HEK293T (cell line): ENCODE measurements around the gene FBLL1.

Experiments
- CTCF ChIA-PET: fragments of 350-600 bp; formaldehyde crosslinking; extraction: SDS; loops from one replicate; lab custom pipeline; 2021; ENCODE audit warnings: antibody characterized with exemption, inconsistent platforms; lab: Yijun Ruan, JAX
- POLR2A ChIA-PET: fragments of 350-600 bp; formaldehyde crosslinking; extraction: SDS; loops from one replicate; lab custom pipeline; 2020; ENCODE audit warnings: antibody characterized with exemption, inconsistent platforms; lab: Yijun Ruan, JAX
- DNase-seq: peaks from one replicate; pipeline ENCODE4 v3.0.0; 2012; ENCODE audit warnings: mixed read lengths; ENCODE audit errors: extremely low spot score
- ARNT ChIP-seq: fragments of 450-650 bp; IDR thresholded peaks from 2 replicates; pipeline ENCODE4 v1.6.1; 2017; ENCODE audit warnings: mild to moderate bottlenecking
- BHLHE40 ChIP-seq: fragments of 450-650 bp; IDR thresholded peaks from 2 replicates; pipeline ENCODE4 v1.6.1; 2016; ENCODE audit warnings: mild to moderate bottlenecking, moderate library complexity, borderline replicate concordance
- CTBP1 ChIP-seq: fragments of 450-650 bp; IDR thresholded peaks from 2 replicates; pipeline ENCODE4 v1.6.1; 2016; ENCODE audit warnings: borderline replicate concordance
- ELF4 ChIP-seq: fragments of 450-650 bp; IDR thresholded peaks from 2 replicates; pipeline ENCODE4 v1.6.1; 2017; ENCODE audit warnings: antibody characterized with exemption
- FOXA1 ChIP-seq: fragments of 450-650 bp; IDR thresholded peaks from 2 replicates; pipeline ENCODE4 v1.6.1; 2016; ENCODE audit warnings: mild to moderate bottlenecking
- FOXK2 ChIP-seq: fragments of 450-650 bp; IDR thresholded peaks from 2 replicates; pipeline ENCODE4 v1.6.1; 2016; ENCODE audit warnings: mild to moderate bottlenecking
- FOXM1 ChIP-seq: fragments of 450-650 bp; IDR thresholded peaks from 2 replicates; pipeline ENCODE4 v1.6.1; 2017; ENCODE audit warnings: mild to moderate bottlenecking, borderline replicate concordance
- HDGF ChIP-seq: fragments of 450-650 bp; IDR thresholded peaks from 2 replicates; pipeline ENCODE4 v1.6.1; 2017; ENCODE audit warnings: antibody characterized with exemption, borderline replicate concordance
- L3MBTL2 ChIP-seq: fragments of 450-650 bp; conservative IDR thresholded peaks from 2 replicates; pipeline ENCODE4 v1.6.1; 2016; ENCODE audit warnings: mild to moderate bottlenecking
- LEF1 ChIP-seq: fragments of 450-650 bp; IDR thresholded peaks from 2 replicates; pipeline ENCODE4 v1.6.1; 2017; ENCODE audit warnings: mild to moderate bottlenecking, borderline replicate concordance
- NFRKB ChIP-seq: fragments of 450-650 bp; IDR thresholded peaks from 2 replicates; pipeline ENCODE4 v1.6.1; 2016; ENCODE audit warnings: mild to moderate bottlenecking, moderate library complexity
- SP1 ChIP-seq: fragments of 450-650 bp; IDR thresholded peaks from 2 replicates; pipeline ENCODE4 v1.6.1; 2017
- SUZ12 ChIP-seq: fragments of 450-650 bp; IDR thresholded peaks from 2 replicates; pipeline ENCODE4 v1.6.1; 2016; ENCODE audit warnings: mild to moderate bottlenecking
- TARDBP ChIP-seq: fragments of 450-650 bp; IDR thresholded peaks from 2 replicates; pipeline ENCODE4 v1.6.1; 2016
- ZNF384 ChIP-seq: fragments of 450-650 bp; IDR thresholded peaks from 2 replicates; pipeline ENCODE4 v1.6.1; 2016
- TF ChIP-seq, protein P1 (sequence below): fragments of 450-650 bp; IDR thresholded peaks from 2 replicates; pipeline ENCODE4 v1.6.1; 2016

The FBLL1 gene

DNA sequence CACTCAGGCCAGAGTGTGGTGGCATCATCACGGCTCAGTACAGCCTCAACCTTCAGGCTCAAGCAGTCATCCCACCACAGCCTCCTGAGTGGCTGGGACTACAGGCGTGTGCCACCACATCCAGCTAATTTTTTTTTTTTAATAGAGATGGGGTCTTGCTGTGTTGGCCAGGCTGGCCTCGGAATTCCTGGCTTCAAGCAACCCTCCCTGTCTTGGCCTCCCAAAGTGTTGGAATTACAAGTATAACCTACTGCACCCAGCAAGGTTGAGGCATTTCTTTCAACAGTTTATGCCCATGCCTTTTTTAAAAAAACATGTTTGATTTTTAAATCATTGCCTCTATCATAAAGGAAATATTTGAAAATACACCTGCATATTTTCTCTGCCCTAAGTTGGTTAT is 40.0 kb upstream of the FBLL1 start:
- TF ChIP-seq TARDBP (no peak), BHLHE40 (no peak), ELF4 (no peak), ZNF384 (no peak), FOXK2 (no peak), L3MBTL2 (no peak), LEF1 (no peak), NFRKB (no peak), FOXM1 (no peak), SP1 (no peak), FOXA1 (no peak)
- TF ChIP-seq, protein P1, sequence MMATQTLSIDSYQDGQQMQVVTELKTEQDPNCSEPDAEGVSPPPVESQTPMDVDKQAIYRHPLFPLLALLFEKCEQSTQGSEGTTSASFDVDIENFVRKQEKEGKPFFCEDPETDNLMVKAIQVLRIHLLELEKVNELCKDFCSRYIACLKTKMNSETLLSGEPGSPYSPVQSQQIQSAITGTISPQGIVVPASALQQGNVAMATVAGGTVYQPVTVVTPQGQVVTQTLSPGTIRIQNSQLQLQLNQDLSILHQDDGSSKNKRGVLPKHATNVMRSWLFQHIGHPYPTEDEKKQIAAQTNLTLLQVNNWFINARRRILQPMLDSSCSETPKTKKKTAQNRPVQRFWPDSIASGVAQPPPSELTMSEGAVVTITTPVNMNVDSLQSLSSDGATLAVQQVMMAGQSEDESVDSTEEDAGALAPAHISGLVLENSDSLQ: no peak
- CTCF ChIA-PET: no interaction called here
- POLR2A ChIA-PET: interaction anchor here (0.6 kb wide), 1 partner anchor 26 kb away, joined by 3 read pairs; no protein-coding TSS in a partner anchor
- DNase-seq: no peak

DNA sequence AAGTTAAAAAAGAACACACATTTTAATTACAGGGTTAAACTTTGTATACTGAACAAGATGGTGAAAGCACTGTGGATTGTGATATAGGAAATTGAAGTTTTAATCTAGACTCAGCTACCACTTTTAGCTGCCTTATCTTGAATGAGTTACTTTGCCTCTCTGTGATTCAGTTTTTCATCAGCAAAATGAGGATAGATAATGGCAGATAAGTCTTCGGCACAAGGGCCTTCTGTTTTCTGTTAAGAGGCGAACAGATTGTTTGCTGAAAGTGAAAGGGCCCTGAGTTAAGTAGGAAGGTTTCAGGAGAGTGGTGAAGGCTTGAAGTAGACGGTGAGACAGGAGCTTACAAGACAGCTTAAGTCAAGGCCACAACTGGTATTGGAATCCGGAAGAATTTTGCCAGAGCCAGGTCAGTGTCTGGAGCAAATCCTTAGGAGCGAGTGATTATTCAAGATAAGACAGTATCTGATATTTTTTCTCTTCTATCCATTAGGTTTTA is 35.0 kb upstream of the FBLL1 start:
- CTCF ChIA-PET: no interaction called here
- no peak for DNase-seq
- POLR2A ChIA-PET: interaction anchor here (1.4 kb wide), 1 partner anchor 7 kb away, joined by 5 read pairs; no protein-coding TSS in a partner anchor
- TF ChIP-seq LEF1 (no peak), HDGF (no peak), SP1 (no peak), ELF4 (no peak), FOXK2 (no peak), L3MBTL2 (no peak), FOXM1 (no peak), ZNF384 (no peak)
- TF ChIP-seq, protein P1: no peak

DNA sequence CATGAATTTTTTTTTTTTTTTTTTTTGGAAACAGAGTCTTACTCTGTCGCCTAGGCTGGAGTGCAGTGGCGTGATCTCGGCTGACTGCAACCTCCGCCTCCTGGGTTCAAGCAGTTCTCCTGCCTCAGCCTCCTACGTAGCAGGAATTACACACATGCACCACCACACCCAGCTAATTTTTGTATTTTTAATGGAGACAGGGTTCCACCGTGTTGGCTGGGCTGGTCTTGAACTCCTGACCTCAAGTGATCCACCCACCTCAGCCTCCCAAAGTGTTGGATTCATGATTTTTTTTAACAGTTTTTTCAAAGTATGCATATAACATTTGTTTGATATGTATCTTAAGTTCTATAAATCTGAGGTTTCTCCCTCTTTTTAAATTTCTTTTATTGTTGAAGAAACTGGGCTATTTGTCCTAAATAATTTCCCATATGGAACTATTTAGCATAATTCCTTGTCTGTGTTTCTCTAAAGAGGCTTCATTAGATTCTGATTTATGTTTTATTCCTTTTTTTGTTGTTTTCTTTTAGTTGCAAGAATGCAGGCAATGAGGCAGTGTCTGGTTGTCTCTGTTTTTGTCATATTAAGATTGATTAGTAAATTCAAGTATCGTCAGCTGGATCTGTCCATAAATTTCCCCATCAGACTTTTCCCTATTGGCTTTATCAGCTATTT is 26.4 kb upstream of the FBLL1 start:
- DNase-seq: no peak
- POLR2A ChIA-PET: no interaction called here
- TF ChIP-seq TARDBP (no peak), CTBP1 (no peak), L3MBTL2 (no peak), LEF1 (no peak), ZNF384 (no peak), SP1 (no peak), HDGF (no peak), BHLHE40 (no peak), ELF4 (no peak), FOXA1 (no peak)
- TF ChIP-seq, protein P1: no peak
- CTCF ChIA-PET: no interaction called here

DNA sequence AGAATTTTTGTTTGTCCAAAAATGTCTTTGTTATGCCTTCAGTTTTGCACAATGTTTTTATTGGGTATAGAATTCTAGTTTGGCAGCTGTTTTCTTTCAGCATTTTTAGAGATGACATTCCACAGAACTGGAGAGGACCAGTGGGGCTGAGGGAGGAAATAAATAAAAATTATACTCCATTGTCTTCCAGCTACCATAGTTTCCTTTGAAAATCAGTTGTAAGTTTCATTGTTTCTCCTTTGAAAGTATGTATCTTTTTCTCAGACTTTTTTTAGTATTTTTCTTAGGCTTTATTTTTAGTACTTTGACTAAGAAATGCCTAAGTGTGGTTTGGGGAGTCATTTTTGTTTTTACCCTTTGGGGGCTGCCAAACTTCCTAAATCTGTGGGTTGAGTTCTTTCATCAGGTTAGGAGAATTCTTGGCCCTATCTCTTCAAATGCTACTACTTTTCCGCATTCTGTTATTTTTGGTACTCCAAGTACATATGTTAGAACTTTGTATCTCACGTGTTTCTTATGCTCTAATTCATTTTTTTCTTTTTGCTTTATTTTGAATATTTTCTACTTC is 15.2 kb upstream of the FBLL1 start:
- no peak for DNase-seq
- POLR2A ChIA-PET: no interaction called here
- TF ChIP-seq FOXA1 (no peak), CTBP1 (no peak), SP1 (no peak), FOXK2 (no peak), ARNT (no peak), BHLHE40 (no peak), L3MBTL2 (no peak), TARDBP (no peak), LEF1 (no peak), ELF4 (no peak), NFRKB (no peak), ZNF384 (no peak), HDGF (no peak), FOXM1 (no peak), SUZ12 (no peak)
- TF ChIP-seq, protein P1: no peak
- CTCF ChIA-PET: no interaction called here

DNA sequence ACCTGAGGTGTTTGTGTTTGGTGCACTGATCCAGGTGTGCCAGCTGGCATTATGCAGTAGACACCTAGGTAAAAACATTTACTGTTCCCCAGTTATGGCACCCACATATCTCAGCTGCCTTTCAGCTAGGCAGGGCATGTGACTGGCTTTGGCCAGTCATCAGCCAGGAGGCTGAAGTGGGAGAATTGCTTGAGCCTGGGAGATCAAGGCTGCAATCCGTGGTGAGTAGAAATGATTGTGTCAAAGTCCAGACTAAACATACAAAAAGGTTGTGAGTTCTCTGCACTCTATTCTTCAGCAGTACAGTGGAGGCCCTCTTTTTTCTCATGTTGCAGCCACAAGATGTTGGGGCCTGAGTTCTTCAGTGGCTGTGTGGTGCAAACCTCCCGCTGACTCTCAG is 3.2 kb upstream of the FBLL1 start:
- ChIA-PET POLR2A (interaction anchor here (1.2 kb wide), 1 partner anchor 54 kb away, joined by 4 read pairs; the partner anchor contains the start of gene PANK3), CTCF (no interaction called here)
- TF ChIP-seq LEF1: no peak
- TF ChIP-seq BHLHE40: no peak
- no peak for DNase-seq
